RCC 7860 (cell line): ENCODE measurements around the gene UQCRC1.

Experiments used
- DNase-seq: peaks from one replicate; pipeline ENCODE4 v3.0.0-alpha.2; 2015; ENCODE audit warnings: low spot score
- FAIRE-seq: peaks from 2 replicates; lab custom pipeline; 2012; peaks lifted over from hg19 to GRCh38; lab: Jason Lieb, UNC

UQCRC1 gene

GRCh38 chr3:48599509-48600285, 9.7 kb downstream of the UQCRC1 start:
- DNase-seq (no peak), FAIRE-seq (no peak)

GRCh38 chr3:48599077-48599501, 10.4 kb downstream of the UQCRC1 start:
- no peak for FAIRE-seq
- no peak for DNase-seq

GRCh38 chr3:48598323-48599076, 10.9 kb downstream of the UQCRC1 start:
- FAIRE-seq (no peak), DNase-seq (no peak)

GRCh38 chr3:48597408-48597800, 12.0 kb downstream of the UQCRC1 start:
- no peak for DNase-seq
- FAIRE-seq, result no peak

GRCh38 chr3:48596676-48597407, 12.6 kb downstream of the UQCRC1 start:
- FAIRE-seq, result no peak
- DNase-seq, result no peak

GRCh38 chr3:48596157-48596556, 13.3 kb downstream of the UQCRC1 start:
- DNase-seq (no peak), FAIRE-seq (no peak)

GRCh38 chr3:48595526-48596121, 13.8 kb downstream of the UQCRC1 start:
- DNase-seq, result peak; percentile 99
- FAIRE-seq, result peak; percentile 90

GRCh38 chr3:48595075-48595525, 14.3 kb downstream of the UQCRC1 start, which contains the start of gene COL7A1:
Gene COL7A1 (minus strand): TSS chr3:48595329. CDS start chr3:48595159, 170 bp downstream.
- DNase-seq (no peak), FAIRE-seq (no peak)

- FAIRE-seq, result no peak
These were observed 14.9 kb downstream of the UQCRC1 start for GRCh38 chr3:48594417-48595049.

GRCh38 chr3:48593337-48593736, 16.1 kb downstream of the UQCRC1 start:
- DNase-seq (no peak), FAIRE-seq (no peak)

More at GRCh38 chr3:48594417-48595049, 14.9 kb downstream of the UQCRC1 start:
- peak; percentile 20 for DNase-seq

GRCh38 chr3:48592519-48593087, 16.8 kb downstream of the UQCRC1 start:
- DNase-seq (peak; percentile 33), FAIRE-seq (no peak)

- no peak for DNase-seq
- FAIRE-seq, result no peak
These were observed 17.4 kb downstream of the UQCRC1 start for GRCh38 chr3:48591886-48592518.

- no peak for FAIRE-seq
- DNase-seq, result no peak
These were observed 18.0 kb downstream of the UQCRC1 start for GRCh38 chr3:48591436-48591835.

- FAIRE-seq, result no peak
- DNase-seq, result no peak
These were observed 21.2 kb downstream of the UQCRC1 start for GRCh38 chr3:48588230-48588629.

GRCh38 chr3:48587686-48588085, 21.8 kb downstream of the UQCRC1 start:
- no peak for DNase-seq
- FAIRE-seq, result no peak

- FAIRE-seq (no peak), DNase-seq (no peak)
These were observed 24.0 kb downstream of the UQCRC1 start for GRCh38 chr3:48585411-48585810.

- DNase-seq (no peak), FAIRE-seq (no peak)
These were observed 24.6 kb downstream of the UQCRC1 start for GRCh38 chr3:48584836-48585235.

- no peak for DNase-seq
These were observed 27.6 kb downstream of the UQCRC1 start for GRCh38 chr3:48581621-48582481.

GRCh38 chr3:48576647-48577046, 32.8 kb downstream of the UQCRC1 start:
- FAIRE-seq (no peak), DNase-seq (no peak)

More at GRCh38 chr3:48581621-48582481, 27.6 kb downstream of the UQCRC1 start:
- no peak for FAIRE-seq
